Measurements from ENCODE around the gene RAB4A. TPM values are rescaled to one million over a fixed set of nuclear protein-coding genes. Genes with fewer than 3 reads are reported as not detected.

RAB4A gene
- total RNA-seq, 3 donors from 2014 or later (not counting 1 experiment from before 2014, with no cell fraction given): 31.2 to 47.1 (median 31.6) TPM

DNA sequence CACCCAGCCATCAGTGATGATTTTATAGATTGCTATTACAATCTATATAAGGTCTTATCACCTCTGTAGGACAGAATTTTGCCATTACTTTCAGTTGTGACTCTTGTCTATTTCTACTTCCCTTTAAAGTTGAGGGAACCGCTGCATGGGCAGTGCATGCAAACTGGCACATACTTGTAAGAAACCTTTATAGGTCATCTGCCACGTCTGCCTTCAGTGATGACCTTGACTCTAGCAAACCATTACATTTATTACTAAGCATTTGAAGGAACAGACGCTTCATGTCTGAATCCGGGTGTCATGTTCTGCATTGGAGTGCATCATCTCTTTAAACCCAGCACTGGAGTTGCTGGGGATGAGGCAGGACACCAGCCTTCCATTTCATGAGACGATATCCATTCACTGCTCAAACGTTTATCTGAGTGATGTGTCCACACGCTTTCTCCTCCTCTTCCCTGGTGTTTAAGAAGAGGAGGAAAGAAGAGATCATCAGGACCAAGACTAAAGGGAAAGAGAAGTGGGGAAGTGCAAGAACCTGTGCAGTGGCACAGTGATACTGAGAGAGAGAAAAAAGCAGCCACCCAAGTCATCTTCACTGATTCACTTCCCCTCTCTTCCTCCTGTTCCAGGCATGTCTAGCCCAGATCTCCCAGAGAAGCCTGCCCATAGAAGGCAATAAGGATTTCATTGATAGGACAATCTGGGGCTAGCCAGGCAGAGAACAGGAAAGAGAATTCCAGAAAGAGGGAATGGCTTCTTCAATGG is 57.9 kb downstream of the RAB4A start:
- no peak overlapping the region for H3K27ac ChIP-seq (ENCODE audit: low read length)
- no peaks in the 10 kb centered on the region for H3K27me3 Mint-ChIP-seq (ENCODE audit: low read depth in 2 of 2)
- no peak for TF ChIP-seq CTCF (IDR thresholded peaks at IDR 0.05)
- no peaks in the 10 kb centered on the region for H3K36me3 Mint-ChIP-seq
- ATAC-seq (no peak), DNase-seq (no peak)
- H3K4me1 ChIP-seq (ENCODE audit: control insufficient read depth, insufficient read depth, low read length): no peaks in the 10 kb centered on the region
- H3K9me3 ChIP-seq (ENCODE audit: control insufficient read depth, insufficient read depth, low read length): no peaks in the 10 kb centered on the region
- H3K27me3 ChIP-seq (ENCODE audit: control insufficient read depth, insufficient read depth, low read length): no peaks in the 10 kb centered on the region
- H3K9me3 Mint-ChIP-seq: no peaks in the 10 kb centered on the region
- no peak overlapping the region for H3K4me3 ChIP-seq (ENCODE audit: low read length)
- intact Hi-C loops (cut with micrococcal nuclease): no loop called here
- no peak overlapping the region for H3K4me3 Mint-ChIP-seq
- H3K4me1 Mint-ChIP-seq: peaks cover 11 to 16% of the 10 kb centered on the region in 2 donors
- no peak overlapping the region for H3K27ac Mint-ChIP-seq
- WGBS (ENCODE audit: insufficient coverage): 92% methylated on average over 7 of the region's 7 CpGs
- H3K36me3 ChIP-seq (ENCODE audit: control insufficient read depth, insufficient read depth, low read length): peaks cover 11% of the 10 kb centered on the region

DNA sequence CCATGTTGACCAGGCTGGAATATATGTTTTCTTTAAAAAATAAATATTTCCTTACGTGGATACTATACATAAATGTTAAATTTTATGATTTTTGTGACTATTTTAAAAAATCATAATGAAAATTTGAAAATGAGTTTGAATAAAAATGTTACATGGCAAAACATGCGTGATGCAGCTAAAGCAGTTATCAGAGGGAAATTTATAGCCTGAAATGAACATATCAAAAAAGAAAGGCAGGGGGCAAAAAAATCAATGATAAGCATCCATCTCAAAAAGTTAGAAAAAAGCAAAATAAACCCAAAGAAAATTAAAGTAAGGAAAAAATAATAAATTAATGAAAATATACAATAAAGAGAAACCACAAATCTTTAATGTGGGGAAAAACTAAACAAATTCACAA is 63.4 kb downstream of the RAB4A start:
- H3K4me1 ChIP-seq (ENCODE audit: control insufficient read depth, insufficient read depth, low read length): no peaks in the 10 kb centered on the region
- no peak overlapping the region for H3K27ac ChIP-seq (ENCODE audit: low read length)
- Mint-ChIP-seq H3K27me3 (ENCODE audit: low read depth in 2 of 2) (no peaks in the 10 kb centered on the region), H3K27ac (no peak overlapping the region), H3K9me3 (no peaks in the 10 kb centered on the region), H3K4me3 (no peak overlapping the region), H3K36me3 (peaks cover 7% of the 10 kb centered on the region), H3K4me1 (peaks cover 19 to 24% of the 10 kb centered on the region in 2 donors)
- peaks cover 3% of the 10 kb centered on the region for H3K9me3 ChIP-seq (ENCODE audit: control insufficient read depth, insufficient read depth, low read length)
- no peaks in the 10 kb centered on the region for H3K27me3 ChIP-seq (ENCODE audit: control insufficient read depth, insufficient read depth, low read length)
- DNase-seq (no peak), ATAC-seq (no peak)
- no peaks in the 10 kb centered on the region for H3K36me3 ChIP-seq (ENCODE audit: control insufficient read depth, insufficient read depth, low read length)
- no peak overlapping the region for H3K4me3 ChIP-seq (ENCODE audit: low read length)
- no CpG with 5 or more reads among the region's 2 CpGs for WGBS (ENCODE audit: insufficient coverage)
- no peak for TF ChIP-seq CTCF (IDR thresholded peaks at IDR 0.05)
- intact Hi-C loops (cut with micrococcal nuclease): no loop called here

DNA sequence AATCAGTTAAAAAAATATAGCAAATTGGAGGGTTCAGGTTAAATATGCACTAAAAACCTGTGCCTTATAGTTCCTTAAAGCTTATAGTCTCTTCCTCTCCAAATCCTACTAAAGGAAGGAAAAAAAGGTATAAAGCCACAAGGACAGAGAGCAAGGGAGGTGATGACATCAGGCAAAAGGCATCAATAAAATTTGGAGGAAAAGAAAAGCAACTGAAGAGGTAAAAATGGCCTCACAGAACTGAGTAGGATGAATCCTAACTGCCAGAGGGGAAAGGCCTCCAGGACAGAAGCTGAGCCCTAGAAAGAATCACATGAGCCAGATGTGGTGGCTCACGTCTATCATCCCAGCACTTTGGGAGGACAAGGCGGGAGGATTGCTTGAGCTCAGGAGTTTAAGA is 63.8 kb downstream of the RAB4A start:
- H3K4me3 ChIP-seq (ENCODE audit: low read length): no peak overlapping the region
- 100% methylated on average over 2 of the region's 2 CpGs for WGBS (ENCODE audit: insufficient coverage)
- no peak overlapping the region for H3K27ac ChIP-seq (ENCODE audit: low read length)
- DNase-seq: no peak
- no peak for ATAC-seq
- H3K4me1 Mint-ChIP-seq: peaks cover 19 to 24% of the 10 kb centered on the region in 2 donors
- H3K36me3 Mint-ChIP-seq: peaks cover 7% of the 10 kb centered on the region
- peaks cover 3% of the 10 kb centered on the region for H3K9me3 ChIP-seq (ENCODE audit: control insufficient read depth, insufficient read depth, low read length)
- no peak for TF ChIP-seq CTCF (IDR thresholded peaks at IDR 0.05)
- no peak overlapping the region for H3K27ac Mint-ChIP-seq
- no peaks in the 10 kb centered on the region for H3K4me1 ChIP-seq (ENCODE audit: control insufficient read depth, insufficient read depth, low read length)
- intact Hi-C loops (cut with micrococcal nuclease): no loop called here
- no peaks in the 10 kb centered on the region for H3K27me3 Mint-ChIP-seq (ENCODE audit: low read depth in 2 of 2)
- H3K27me3 ChIP-seq (ENCODE audit: control insufficient read depth, insufficient read depth, low read length): no peaks in the 10 kb centered on the region
- no peaks in the 10 kb centered on the region for H3K9me3 Mint-ChIP-seq
- H3K36me3 ChIP-seq (ENCODE audit: control insufficient read depth, insufficient read depth, low read length): no peaks in the 10 kb centered on the region
- no peak overlapping the region for H3K4me3 Mint-ChIP-seq

DNA sequence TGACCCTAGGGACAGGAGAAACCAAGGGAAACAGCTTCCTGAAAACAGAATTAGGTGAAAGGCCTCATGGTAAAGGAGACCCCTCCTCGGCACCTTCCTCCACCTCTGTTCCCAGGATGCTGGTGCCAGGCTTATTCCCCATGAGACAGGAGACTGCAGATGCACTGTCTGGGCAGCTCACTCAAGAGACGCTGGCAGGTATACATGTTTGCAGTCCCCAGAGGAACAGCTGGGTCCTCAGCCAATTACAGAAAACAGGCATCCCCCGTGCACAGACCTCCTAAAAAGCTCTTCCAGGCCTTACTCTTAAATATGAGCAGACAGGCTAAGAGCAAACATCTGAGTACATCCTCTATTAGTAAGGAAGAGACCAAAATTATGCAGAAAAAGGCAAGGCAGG is 65.4 kb downstream of the RAB4A start:
- Histone ChIP-seq H3K4me3 (ENCODE audit: low read length) (no peak overlapping the region), H3K27me3 (ENCODE audit: control insufficient read depth, insufficient read depth, low read length) (no peaks in the 10 kb centered on the region), H3K9me3 (ENCODE audit: control insufficient read depth, insufficient read depth, low read length) (peaks cover 3% of the 10 kb centered on the region), H3K36me3 (ENCODE audit: control insufficient read depth, insufficient read depth, low read length) (no peaks in the 10 kb centered on the region), H3K4me1 (ENCODE audit: control insufficient read depth, insufficient read depth, low read length) (peaks cover 6% of the 10 kb centered on the region), H3K27ac (ENCODE audit: low read length) (no peak overlapping the region)
- no peaks in the 10 kb centered on the region for H3K9me3 Mint-ChIP-seq
- no peak for TF ChIP-seq CTCF (IDR thresholded peaks at IDR 0.05)
- H3K4me1 Mint-ChIP-seq: peaks cover 26 to 34% of the 10 kb centered on the region in 2 donors
- intact Hi-C loops (cut with micrococcal nuclease): no loop called here
- peaks cover 7% of the 10 kb centered on the region for H3K36me3 Mint-ChIP-seq
- H3K27ac Mint-ChIP-seq: peak overlapping the region in 1 of 2 donors; percentile 18
- H3K27me3 Mint-ChIP-seq (ENCODE audit: low read depth in 2 of 2): no peaks in the 10 kb centered on the region
- ATAC-seq: no peak
- no peak for DNase-seq
- no peak overlapping the region for H3K4me3 Mint-ChIP-seq
- WGBS (ENCODE audit: insufficient coverage): 92% methylated on average over 3 of the region's 3 CpGs
